Endodermal cell (in vitro differentiated cells): Measurements from ENCODE around the gene THAP5. TPM values are rescaled to one million over a fixed set of nuclear protein-coding genes. Genes with fewer than 3 reads are reported as not detected.

Experiments used
- DNase-seq: peaks from one replicate; pipeline ENCODE4 v3.0.0-alpha.2; 2017
- H3K27ac ChIP-seq: 2 replicates; pipeline ENCODE4 v1.5.1; 2013; ENCODE audit warnings: mild to moderate bottlenecking, low read depth, low read length, moderate library complexity
- H3K27me3 ChIP-seq: 2 replicates; pipeline ENCODE4 v1.6.1; 2013; ENCODE audit warnings: mild to moderate bottlenecking, low read length, moderate library complexity; ENCODE audit not compliant: insufficient read depth, control insufficient read depth, poor library complexity, severe bottlenecking
- H3K36me3 ChIP-seq: 2 replicates; pipeline ENCODE4 v1.7.0; 2013; ENCODE audit warnings: mild to moderate bottlenecking, low read length, moderate library complexity; ENCODE audit not compliant: control insufficient read depth, insufficient read depth
- H3K4me1 ChIP-seq: one replicate; pipeline ENCODE4 v1.7.0; 2013; ENCODE audit warnings: low read length; ENCODE audit not compliant: control insufficient read depth, insufficient read depth
- H3K4me3 ChIP-seq: 2 replicates; pipeline ENCODE4 v1.5.1; 2013; ENCODE audit warnings: mild to moderate bottlenecking, low read length, moderate library complexity
- H3K9ac ChIP-seq: 2 replicates; pipeline ENCODE4 v1.6.1; 2013; ENCODE audit warnings: mild to moderate bottlenecking, low read length, moderate library complexity; ENCODE audit not compliant: poor library complexity, severe bottlenecking; ENCODE audit errors: extremely low read depth
- H3K9me3 ChIP-seq: 2 replicates; pipeline ENCODE4 v1.6.1; 2013; ENCODE audit warnings: mild to moderate bottlenecking, low read length, moderate library complexity; ENCODE audit not compliant: control insufficient read depth
- H3K27ac Mint-ChIP-seq: 2 replicates; pipeline ENCODE4 v1.8.0; 2020; ENCODE audit warnings: mixed read lengths
- H3K27me3 Mint-ChIP-seq: 2 replicates; pipeline ENCODE4 v1.8.0; 2021; ENCODE audit warnings: mild to moderate bottlenecking, mixed read lengths; ENCODE audit not compliant: insufficient read depth
- H3K36me3 Mint-ChIP-seq: 2 replicates; pipeline ENCODE4 v1.8.0; 2020; ENCODE audit warnings: low read depth, mixed read lengths
- H3K4me1 Mint-ChIP-seq: 2 replicates; pipeline ENCODE4 v1.8.0; 2020; ENCODE audit warnings: mixed read lengths
- H3K4me3 Mint-ChIP-seq: 2 replicates; pipeline ENCODE4 v1.8.0; 2020; ENCODE audit warnings: mild to moderate bottlenecking, moderate library complexity, mixed read lengths
- H3K9me3 Mint-ChIP-seq: 2 replicates; pipeline ENCODE4 v1.8.0; 2020; ENCODE audit warnings: mild to moderate bottlenecking, mixed read lengths
- CTCF ChIP-seq: fragments of 200-600 bp; sonication (generic); conservative IDR thresholded peaks from 2 replicates; pipeline ENCODE4 v1.5.0; 2021; ENCODE audit warnings: antibody characterized with exemption, mild to moderate bottlenecking
- WGBS, 2 experiments: methylation state at CpG; one replicate each; pipeline versions ENCODE4 v1.1.5 to v1.1.7; 2013; ENCODE audit warnings: missing lambda C conversion rate in 2 of 2, mixed read lengths in 1 of 2; ENCODE audit not compliant: insufficient coverage in 1 of 2, insufficient read length in 1 of 2; 5-methylcytosine and 5-hydroxymethylcytosine counted together
- total RNA-seq, 2 donors: library from RNA; stranded (reverse); fragmentation: NEBNext Ultra II Directional in 1 of 2; extraction: Animal tissue kit (Norgen Biotek cat#: 25700) in 1 of 2; gene quantifications; 2 replicates in 1 of 2; 3 replicates in 1 of 2; pipeline ENCODE4 v1.2.1, GENCODE V29; 2021

The THAP5 gene
- total RNA-seq, 2 donors from 2014 or later, result 21.5 to 23.8 TPM

- Histone ChIP-seq H3K4me3 (no peak overlapping the region), H3K27me3 (no peaks in the 10 kb centered on the region), H3K27ac (no peak overlapping the region), H3K9ac (no peak overlapping the region), H3K9me3 (no peaks in the 10 kb centered on the region), H3K4me1 (no peaks in the 10 kb centered on the region), H3K36me3 (no peaks in the 10 kb centered on the region)
- Mint-ChIP-seq H3K4me3 (no peak overlapping the region), H3K27me3 (peaks cover 12% of the 10 kb centered on the region), H3K36me3 (no peaks in the 10 kb centered on the region), H3K4me1 (peaks cover 9% of the 10 kb centered on the region), H3K27ac (no peak overlapping the region), H3K9me3 (no peaks in the 10 kb centered on the region)
- TF ChIP-seq CTCF, result no peak
- 92 to 94% methylated on average over 2 of the region's 3 CpGs for WGBS, 2 experiments
- DNase-seq, result no peak
Measured at GRCh38 chr7:108586274-108586710, 16.8 kb upstream of the THAP5 start.

GRCh38 chr7:108585843-108586242, 16.3 kb upstream of the THAP5 start:
- H3K4me3 ChIP-seq, result no peak overlapping the region
- Mint-ChIP-seq H3K36me3 (no peaks in the 10 kb centered on the region), H3K4me3 (no peak overlapping the region), H3K9me3 (peaks cover 2% of the 10 kb centered on the region), H3K4me1 (peaks cover 9% of the 10 kb centered on the region), H3K27me3 (peaks cover 10% of the 10 kb centered on the region), H3K27ac (no peak overlapping the region)
- H3K9ac ChIP-seq, result no peak overlapping the region
- no peaks in the 10 kb centered on the region for H3K4me1 ChIP-seq
- no peaks in the 10 kb centered on the region for H3K36me3 ChIP-seq
- no peak for DNase-seq
- no peak for TF ChIP-seq CTCF
- no peaks in the 10 kb centered on the region for H3K9me3 ChIP-seq
- 90 to 94% methylated on average over 2 of the region's 2 CpGs for WGBS, 2 experiments
- no peaks in the 10 kb centered on the region for H3K27me3 ChIP-seq
- H3K27ac ChIP-seq, result no peak overlapping the region

- Histone ChIP-seq H3K36me3 (peaks cover 3% of the 10 kb centered on the region), H3K4me3 (no peak overlapping the region), H3K4me1 (no peaks in the 10 kb centered on the region), H3K9me3 (peaks cover 13% of the 10 kb centered on the region), H3K27ac (no peak overlapping the region), H3K27me3 (no peaks in the 10 kb centered on the region), H3K9ac (no peak overlapping the region)
- WGBS, 2 experiments, result 83% methylated on average over 1 of the region's 1 CpG; no CpG with 5 or more reads in 1 of the 2 experiments
- peaks cover 7% of the 10 kb centered on the region for H3K4me1 Mint-ChIP-seq
- H3K4me3 Mint-ChIP-seq, result no peak overlapping the region
- TF ChIP-seq CTCF, result no peak
- peaks cover 10% of the 10 kb centered on the region for H3K27me3 Mint-ChIP-seq
- DNase-seq, result no peak
- peaks cover 13% of the 10 kb centered on the region for H3K36me3 Mint-ChIP-seq
- peaks cover 10% of the 10 kb centered on the region for H3K9me3 Mint-ChIP-seq
- H3K27ac Mint-ChIP-seq, result no peak overlapping the region
Measured at GRCh38 chr7:108584211-108584610, 14.7 kb upstream of the THAP5 start.
